Sigmoid colon (tissue), 7 donors: ENCODE results near the gene POC5. TPM values are rescaled to one million over a fixed set of nuclear protein-coding genes. Genes with fewer than 3 reads are reported as not detected.

Experiments
- DNase-seq: peaks from one replicate; pipeline ENCODE4 v3.0.0-alpha.2; 2019
- H3K27ac ChIP-seq, 4 donors: fragments of 200-600 bp; sonication (generic); one replicate each; pipeline ENCODE4 v1.5.1; 2016 to 2019; ENCODE audit warnings: mild to moderate bottlenecking in 1 of 4
- H3K27me3 ChIP-seq, 3 donors: fragments of 200-600 bp; sonication (generic); one replicate each; pipeline ENCODE4 v1.5.1; 2019; ENCODE audit warnings: mild to moderate bottlenecking in 1 of 3
- H3K36me3 ChIP-seq, 4 donors: fragments of 200-600 bp; sonication (generic); one replicate each; pipeline ENCODE4 v1.5.1; 2016 to 2019
- H3K4me1 ChIP-seq, 4 donors: fragments of 200-600 bp; sonication (generic); one replicate each; pipeline ENCODE4 v1.5.1; 2017 to 2019
- H3K4me3 ChIP-seq, 4 donors: fragments of 200-600 bp; sonication (generic); one replicate each; pipeline ENCODE4 v1.5.1; 2017 to 2019; ENCODE audit warnings: mild to moderate bottlenecking in 2 of 4, moderate library complexity in 1 of 4
- H3K9me3 ChIP-seq, 4 donors: fragments of 200-600 bp in 3 of 4; sonication (generic) in 3 of 4; one replicate each; pipeline versions ENCODE4 v1.5.1 to v1.6.1; 2013 to 2019
- CTCF ChIP-seq, 4 experiments: fragments of 450-650 bp in 3 of 4; fragments of 200-600 bp in 1 of 4; IDR thresholded peaks; one replicate each; pipeline ENCODE4 v1.5.1; 2016 to 2019; ENCODE audit warnings: antibody characterized with exemption in 4 of 4, mild to moderate bottlenecking in 3 of 4, moderate library complexity in 2 of 4
- EP300 ChIP-seq, 4 donors: sonication (generic); formaldehyde crosslinking; IDR thresholded peaks; one replicate each; pipeline ENCODE4 v1.6.1; 2017; ENCODE audit warnings: antibody characterized with exemption in 4 of 4
- POLR2A ChIP-seq, 2 donors: fragments of 450-650 bp; IDR thresholded peaks; one replicate each; pipeline ENCODE4 v1.6.1; 2016; ENCODE audit warnings: antibody characterized with exemption in 2 of 2, mild to moderate bottlenecking in 2 of 2, moderate library complexity in 2 of 2
- POLR2AphosphoS5 ChIP-seq, 4 donors: sonication (generic); formaldehyde crosslinking; IDR thresholded peaks; one replicate each; pipeline ENCODE4 v1.6.1; 2017; ENCODE audit warnings: antibody characterized with exemption in 4 of 4
- intact Hi-C: fragments of 100-400 bp; cut with DNase I; formaldehyde crosslinking; loops from one replicate; pipeline ENCODE4 v1.15.1; 2023
- polyA plus RNA-seq, 3 donors: library from polyadenylated mRNA; stranded (reverse); fragments of 200-250 nt; gene quantifications; one replicate each; pipeline ENCODE4 v1.2.3, GENCODE V29; 2013
- small RNA-seq, 3 donors: library from RNA; depleted of rRNA; stranded (forward); fragments of <200 nt; gene quantifications; one replicate each; pipeline ENCODE3, GENCODE V24; 2016
- total RNA-seq, 4 donors: library from RNA; depleted of rRNA; stranded (reverse); fragments of >200 nt; gene quantifications; one replicate each; pipeline ENCODE4 v1.1.0, GENCODE V29; 2016
- donor health status: healthy with polysubstance abuse.
- donor health status: Bipolar disorder and iron deficiency.
- donor health status: healthy.

The POC5 gene
- total and polyA plus RNA-seq, 7 donors = 4.4 to 16.6 (median 8.2) TPM

- TF ChIP-seq CTCF (IDR thresholded peaks at IDR 0.05) = no peak
- no peak for TF ChIP-seq EP300 (IDR thresholded peaks at IDR 0.05)
- TF ChIP-seq POLR2AphosphoS5 (IDR thresholded peaks at IDR 0.05) = no peak
- TF ChIP-seq POLR2A (IDR thresholded peaks at IDR 0.05) = no peak
- intact Hi-C loops = no loop called here
- Histone ChIP-seq H3K9me3 (no peaks in the 10 kb centered on the region), H3K4me3 (no peak overlapping the region), H3K27ac (no peak overlapping the region), H3K27me3 (no peaks in the 10 kb centered on the region), H3K36me3 (no peaks in the 10 kb centered on the region), H3K4me1 (no peaks in the 10 kb centered on the region)
- no peak for DNase-seq
Measured at GRCh38 chr5:75626959-75627358, 90.3 kb downstream of the POC5 start.

Small RNA genes lying within 50 kb of the gene (small RNA-seq; reads per million reads assigned to genes)
- gene RNU6-680P = 0 reads per million in 3 donors

Other genes starting within 250 kb of the POC5 start
- gene CERT1, start 205.8 kb downstream of the POC5 start, total RNA-seq = 10 to 100 TPM; 18.6 to 40.2 (median 37.9) TPM
- 10 to 100 TPM; 14.1 to 20.3 (median 14.4) TPM for gene CERT1, start 205.8 kb downstream of the POC5 start, polyA plus RNA-seq
- 10 to 100 TPM; 35.2 to 48.5 (median 40.5) TPM for gene POLK, start 205.5 kb downstream of the POC5 start, total RNA-seq
- 1 to 10 TPM; 3.9 to 5.4 (median 4.2) TPM for gene POLK, start 205.5 kb downstream of the POC5 start, polyA plus RNA-seq
- under 1 TPM in 2 of 4 donors, not detected in 2; 0.36 to 0.66 TPM for gene ANKDD1B, start 106.0 kb downstream of the POC5 start, total RNA-seq
- gene ANKDD1B, start 106.0 kb downstream of the POC5 start, polyA plus RNA-seq = 1 to 10 TPM; 1.8 to 3.0 (median 3.0) TPM